H1 (cell line): ENCODE data around the gene SH3PXD2A. TPM values are rescaled to one million over a fixed set of nuclear protein-coding genes. Genes with fewer than 3 reads are reported as not detected.

Source experiments
- CTCF ChIA-PET: fragments of 300-600 bp; sonication (Branson Sonifier 250); formaldehyde crosslinking; loops from one replicate; lab custom pipeline; 2021; ENCODE audit not compliant: partially characterized antibody; lab: Charles Lee
- POLR2A ChIA-PET: fragments of 300-600 bp; sonication (Branson Sonifier 250); formaldehyde crosslinking; loops from one replicate; lab custom pipeline; 2021; ENCODE audit warnings: inconsistent platforms; ENCODE audit not compliant: partially characterized antibody; lab: Charles Lee
- DNase-seq, 2 experiments: peaks; one replicate each; pipeline versions ENCODE4 v3.0.0 to v3.0.0-alpha.2; 2010 to 2022; ENCODE audit warnings: low spot score in 2 of 2, low read depth in 1 of 2, mixed read lengths in 1 of 2
- FAIRE-seq: peaks from 2 replicates; lab custom pipeline; 2011; peaks lifted over from hg19 to GRCh38; lab: Jason Lieb, UNC
- H2AFZ ChIP-seq: 2 replicates; pipeline ENCODE4 v1.8.1; 2012; ENCODE audit warnings: low read length, inconsistent platforms
- H2AK5ac ChIP-seq: 2 replicates; pipeline ENCODE4 v1.6.1; 2013; ENCODE audit warnings: low read depth, low read length
- H2BK120ac ChIP-seq: replicated peaks from 2 replicates; pipeline ENCODE3; 2013; ENCODE audit warnings: low read depth, low read length, inconsistent platforms
- H2BK12ac ChIP-seq: 2 replicates; pipeline ENCODE4 v1.6.1; 2013; ENCODE audit warnings: low read depth, low read length
- H2BK15ac ChIP-seq: 2 replicates; pipeline ENCODE4 v1.6.1; 2013; ENCODE audit warnings: low read length
- H2BK20ac ChIP-seq: 2 replicates; pipeline ENCODE4 v1.6.1; 2013; ENCODE audit warnings: low read length
- H2BK5ac ChIP-seq: 2 replicates; pipeline ENCODE4 v1.6.1; 2013; ENCODE audit warnings: low read depth, low read length
- H3K14ac ChIP-seq: 2 replicates; pipeline ENCODE4 v1.6.1; 2013; ENCODE audit warnings: inconsistent platforms; ENCODE audit not compliant: insufficient read length
- H3K18ac ChIP-seq: 2 replicates; pipeline ENCODE4 v1.6.1; 2013; ENCODE audit warnings: low read length; ENCODE audit errors: extremely low read depth
- H3K23ac ChIP-seq: 2 replicates; pipeline ENCODE4 v1.6.1; 2013; ENCODE audit warnings: inconsistent platforms; ENCODE audit not compliant: insufficient read length
- H3K23me2 ChIP-seq: 2 replicates; pipeline ENCODE4 v1.6.1; 2013; ENCODE audit warnings: low read depth, low read length
- H3K27ac ChIP-seq: 2 replicates; pipeline ENCODE4 v1.6.1; 2011; ENCODE audit warnings: low read depth, low read length, inconsistent platforms
- H3K27me3 ChIP-seq, 4 experiments: replicated peaks in 1 of 4; 1 replicate in 1 of 4; 2 replicates in 3 of 4; pipeline versions ENCODE4 v1.6.1 to v1.8.1; 2011 to 2013; ENCODE audit warnings: low read length in 3 of 4, mild to moderate bottlenecking in 3 of 4, inconsistent platforms in 2 of 4, mixed read lengths in 2 of 4, moderate library complexity in 1 of 4; ENCODE audit not compliant: control insufficient read depth in 3 of 4, insufficient read depth in 3 of 4; ENCODE audit errors: extremely low read depth in 1 of 4
- H3K36me3 ChIP-seq, 4 experiments: 2 replicates each; pipeline versions ENCODE4 v1.6.1 to v1.8.1; 2011 to 2013; ENCODE audit warnings: mild to moderate bottlenecking in 4 of 4, low read length in 3 of 4, moderate library complexity in 2 of 4, control low read depth in 1 of 4, inconsistent platforms in 1 of 4; ENCODE audit not compliant: insufficient read depth in 4 of 4, control insufficient read depth in 2 of 4
- H3K4ac ChIP-seq: replicated peaks from 2 replicates; pipeline ENCODE3; 2013; ENCODE audit warnings: low read length, low read depth, mixed read lengths, inconsistent platforms; ENCODE audit not compliant: insufficient read length
- H3K4me1 ChIP-seq, 4 experiments: replicated peaks in 1 of 4; 1 replicate in 1 of 4; 2 replicates in 3 of 4; pipeline versions ENCODE4 v1.6.1 to v1.8.1; 2011 to 2013; ENCODE audit warnings: low read length in 3 of 4, inconsistent platforms in 2 of 4, mixed read lengths in 1 of 4; ENCODE audit not compliant: insufficient read depth in 4 of 4, control insufficient read depth in 3 of 4
- H3K4me2 ChIP-seq, 2 experiments: 2 replicates each; pipeline versions ENCODE4 v1.6.1 to v1.8.1; 2011 to 2013; ENCODE audit warnings: low read depth in 2 of 2, low read length in 2 of 2, control low read depth in 1 of 2, inconsistent platforms in 1 of 2, mild to moderate bottlenecking in 1 of 2; ENCODE audit not compliant: insufficient read depth in 1 of 2
- H3K4me3 ChIP-seq, 4 experiments: fragments of 200-600, 300-600 bp in 1 of 4; sonication (generic), shearing (Covaris generic), sonication (Bioruptor Twin) in 1 of 4; 2 replicates each; pipeline versions ENCODE4 v1.5.1 to v1.8.1; 2011 to 2016; ENCODE audit warnings: low read length in 4 of 4, low read depth in 3 of 4, control low read depth in 2 of 4, inconsistent platforms in 2 of 4, mild to moderate bottlenecking in 2 of 4, mixed read lengths in 1 of 4, moderate library complexity in 1 of 4; ENCODE audit not compliant: insufficient read depth in 2 of 4; ENCODE audit errors: extremely low read depth in 1 of 4
- H3K56ac ChIP-seq: replicated peaks from 2 replicates; pipeline ENCODE3; 2013; ENCODE audit warnings: low read depth, mild to moderate bottlenecking, mixed read lengths, low read length, inconsistent platforms; ENCODE audit not compliant: insufficient read length
- H3K79me1 ChIP-seq: 2 replicates; pipeline ENCODE4 v1.6.1; 2013; ENCODE audit warnings: low read depth, low read length, control low read depth
- H3K79me2 ChIP-seq, 2 experiments: 2 replicates each; pipeline versions ENCODE4 v1.6.1 to v1.8.1; 2012 to 2013; ENCODE audit warnings: low read length in 2 of 2, mild to moderate bottlenecking in 2 of 2, inconsistent platforms in 1 of 2; ENCODE audit not compliant: insufficient read depth in 2 of 2, control insufficient read depth in 1 of 2
- H3K9ac ChIP-seq, 4 experiments: replicated peaks in 1 of 4; 1 replicate in 1 of 4; 2 replicates in 3 of 4; pipeline versions ENCODE4 v1.6.1 to v1.8.1; 2011 to 2013; ENCODE audit warnings: low read depth in 3 of 4, low read length in 3 of 4, control low read depth in 2 of 4, mild to moderate bottlenecking in 2 of 4, moderate library complexity in 2 of 4, inconsistent platforms in 1 of 4; ENCODE audit errors: extremely low read depth in 1 of 4
- H3K9me3 ChIP-seq, 2 experiments: 2 replicates each; pipeline versions ENCODE4 v1.6.1 to v1.8.1; 2012 to 2013; ENCODE audit warnings: mild to moderate bottlenecking in 2 of 2, moderate library complexity in 2 of 2, control low read depth in 1 of 2, inconsistent platforms in 1 of 2, low read depth in 1 of 2, low read length in 1 of 2, mixed read lengths in 1 of 2; ENCODE audit not compliant: insufficient read depth in 2 of 2
- H4K20me1 ChIP-seq, 2 experiments: replicated peaks in 1 of 2; 2 replicates each; pipeline versions ENCODE3 to v1.8.1; 2011 to 2013; ENCODE audit warnings: inconsistent platforms in 2 of 2, low read length in 2 of 2, mild to moderate bottlenecking in 1 of 2; ENCODE audit not compliant: insufficient read depth in 2 of 2, control insufficient read depth in 1 of 2
- H4K5ac ChIP-seq: 2 replicates; pipeline ENCODE4 v1.6.1; 2013; ENCODE audit warnings: low read length, low read depth, mixed read lengths, inconsistent platforms; ENCODE audit not compliant: insufficient read length
- H4K8ac ChIP-seq: 2 replicates; pipeline ENCODE4 v1.8.0; 2013; ENCODE audit warnings: mild to moderate bottlenecking, moderate library complexity, low read length, inconsistent platforms; ENCODE audit not compliant: insufficient read depth; ENCODE audit errors: extremely low read depth
- H4K91ac ChIP-seq: replicated peaks from 2 replicates; pipeline ENCODE3; 2013; ENCODE audit warnings: low read length, mixed read lengths, inconsistent platforms; ENCODE audit not compliant: insufficient read length
- MAFK ChIP-seq: IDR thresholded peaks from 2 replicates; pipeline ENCODE4 v1.6.1; 2012; ENCODE audit warnings: low read depth, mild to moderate bottlenecking, improper control_type of control experiment, low read length
- WGBS, 2 experiments: shearing (Covaris generic) in 1 of 2; methylation state at CpG; one replicate each; pipeline versions ENCODE4 v1.1.6 to v1.1.7; 2013 to 2015; ENCODE audit warnings: low lambda C conversion rate in 2 of 2, mixed read lengths in 2 of 2, inconsistent platforms in 1 of 2, low coverage in 1 of 2, missing lambda C conversion rate in 1 of 2; ENCODE audit not compliant: insufficient replicate concordance in 2 of 2, insufficient coverage in 1 of 2, insufficient read length in 1 of 2; ENCODE audit errors: extremely low coverage in 1 of 2, missing lambda C conversion rate in 1 of 2; 5-methylcytosine and 5-hydroxymethylcytosine counted together
- polyA plus RNA-seq, 7 experiments: library from polyadenylated mRNA; depleted of rRNA in 3 of 7; stranded (reverse) in 5 of 7; unstranded in 2 of 7; fragments of >200 nt in 5 of 7; fragments of 200-250 nt in 2 of 7; gene quantifications; 1 replicate in 5 of 7; 2 replicates in 1 of 7; 4 replicates in 1 of 7; pipeline versions ENCODE4 v1.2.1 to v1.2.3, GENCODE V29; 2011 to 2013; ENCODE audit warnings: missing spikeins in 2 of 7, mixed read lengths in 2 of 7
- total RNA-seq: library from RNA; stranded (reverse); fragmentation: NEBNext Ultra II Directional; extraction: Animal tissue kit (Norgen Biotek cat#: 25700); gene quantifications from 2 replicates; pipeline ENCODE4 v1.2.1, GENCODE V29; 2021

The SH3PXD2A gene
- total and polyA plus RNA-seq, 2 of the 8 experiments (the other 6 are each of a cell fraction or from before 2014, with no cell fraction given) = 5.4 to 16.3 TPM

GRCh38 chr10:103708627-103709288, 146.6 kb downstream of the SH3PXD2A start:
- Histone ChIP-seq H3K27me3 (no peaks in the 10 kb centered on the region), H3K14ac (no peak overlapping the region), H2AK5ac (no peak overlapping the region), H2BK15ac (no peak overlapping the region), H3K4me3 (no peak overlapping the region), H4K5ac (no peak overlapping the region), H2BK20ac (no peak overlapping the region), H2AFZ (no peak overlapping the region), H3K9ac (no peak overlapping the region), H2BK5ac (no peak overlapping the region), H3K4ac (no peak overlapping the region), H3K4me2 (no peak overlapping the region), H3K36me3 (no peaks in the 10 kb centered on the region), H4K20me1 (peaks cover 0 to 2% of the 10 kb centered on the region in 2 experiments), H4K91ac (no peak overlapping the region), H4K8ac (no peak overlapping the region), H2BK12ac (no peak overlapping the region), H3K27ac (no peak overlapping the region), H3K79me2 (no peaks in the 10 kb centered on the region), H3K79me1 (no peaks in the 10 kb centered on the region), H2BK120ac (no peak overlapping the region), H3K18ac (no peak overlapping the region), H3K23ac (no peak overlapping the region), H3K56ac (no peak overlapping the region), H3K4me1 (no peaks in the 10 kb centered on the region), H3K9me3 (no peaks in the 10 kb centered on the region), H3K23me2 (no peaks in the 10 kb centered on the region)
- FAIRE-seq = no peak
- ChIA-PET POLR2A (interaction anchor here (1.0 to 1.2 kb wide), 2 partner anchors 9 to 83 kb away, joined by 3 read pairs; no protein-coding TSS in a partner anchor), CTCF (interaction anchor here (0.9 to 13.5 kb wide), 18 partner anchors 11 to 182 kb away, joined by 3 to 199 read pairs (median 4); partner anchors contain the start of gene SH3PXD2A)
- TF ChIP-seq MAFK = no peak
- 90% methylated on average over 6 of the region's 6 CpGs; no CpG with 5 or more reads in 1 of the 2 experiments for WGBS, 2 experiments
- no peak for DNase-seq
